Heart right ventricle (tissue), 16 donors: ENCODE data around the gene IKBIP. TPM values are rescaled to one million over a fixed set of nuclear protein-coding genes. Genes with fewer than 3 reads are reported as not detected.

Experiments
- ATAC-seq, 8 donors: fragments of 200-7000 bp; cut with Tn5 transposase; one replicate each; pipeline ENCODE4 v1.9.1; 2020; ENCODE audit warnings: mild to moderate bottlenecking in 8 of 8, moderate library complexity in 8 of 8, moderate number of reproducible peaks in 1 of 8
- DNase-seq, 2 donors: peaks; one replicate each; pipeline ENCODE4 v3.0.0-alpha.2; 2020
- H3K27ac ChIP-seq, 10 donors: fragments of 200-600 bp; sonication (generic) in 2 of 10; one replicate each; pipeline versions ENCODE4 v1.5.0 to v1.8.0; 2020 to 2022; ENCODE audit warnings: mild to moderate bottlenecking in 3 of 10
- H3K27me3 ChIP-seq, 7 donors: fragments of 200-600 bp; one replicate each; pipeline ENCODE4 v1.8.0; 2021 to 2022; ENCODE audit warnings: mild to moderate bottlenecking in 2 of 7
- H3K36me3 ChIP-seq, 9 donors: fragments of 200-600 bp; sonication (generic) in 1 of 9; one replicate each; pipeline versions ENCODE4 v1.5.0 to v1.8.0; 2020 to 2022; ENCODE audit warnings: mild to moderate bottlenecking in 2 of 9
- H3K4me1 ChIP-seq, 9 donors: fragments of 200-600 bp; sonication (generic) in 1 of 9; one replicate each; pipeline versions ENCODE4 v1.5.0 to v1.8.0; 2020 to 2022; ENCODE audit warnings: mild to moderate bottlenecking in 4 of 9
- H3K4me3 ChIP-seq, 10 donors: fragments of 200-600 bp; sonication (generic) in 2 of 10; one replicate each; pipeline versions ENCODE4 v1.5.0 to v1.8.0; 2020 to 2022; ENCODE audit warnings: mild to moderate bottlenecking in 7 of 10, moderate library complexity in 2 of 10
- H3K9me3 ChIP-seq, 11 donors: fragments of 200-600 bp in 10 of 11; sonication (generic) in 2 of 11; one replicate each; pipeline versions ENCODE4 v1.5.0 to v1.8.0; 2013 to 2022; ENCODE audit warnings: mild to moderate bottlenecking in 2 of 11, control low read depth in 1 of 11, moderate library complexity in 1 of 11
- WGBS, 2 donors: extraction: QIAGEN DNeasy Blood & Tissue Kit; methylation state at CpG; one replicate each; pipeline ENCODE4 v1.1.7; 2013; ENCODE audit warnings: inconsistent platforms in 1 of 2; 5-methylcytosine and 5-hydroxymethylcytosine counted together
- intact Hi-C, 10 donors: fragments of 100-400 bp; cut with DNase I; formaldehyde crosslinking; loops; one replicate each; pipeline versions ENCODE4 v1.11.1 to v1.14.2; 2022
- polyA plus RNA-seq, 2 donors: library from polyadenylated mRNA; stranded (reverse); fragments of 200-250 nt; gene quantifications; one replicate each; pipeline ENCODE4 v1.2.3, GENCODE V29; 2013
- total RNA-seq, 10 donors: library from RNA; stranded (reverse); fragmentation: NEBNext Ultra II Directional in 3 of 10; extraction: Animal tissue kit (Norgen Biotek cat#: 25700) in 3 of 10; gene quantifications; one replicate each; pipeline versions ENCODE4 v1.2.1 to v1.2.4, GENCODE V29; 2021 to 2023
- TF ChIP-seq, protein P1 (sequence below), 9 donors: fragments of 200-600 bp; sonication (generic) in 2 of 9; IDR thresholded peaks; one replicate each; pipeline versions ENCODE4 v1.5.0 to v1.8.0; 2021 to 2022; ENCODE audit warnings: antibody characterized with exemption in 9 of 9, mild to moderate bottlenecking in 5 of 9, moderate library complexity in 1 of 9
- donor health status: Arrhythmogenic right ventricular cardiomyopathy.
- donor health status: ischemic (EF 13 %, LVEDD 7.1; RV severe dilation, severe dysfunction).
- donor health status: healthy with polysubstance abuse.
- donor health status: DM: no; HTN: yes; CAD: no.
- donor health status: DM: no; HTN: no; CAD: no.
- donor health status: ischemic (EF 25% LVEDD 6.9; RV normal size, moderate dysfunction).
- donor health status: ischemic (EF 25% LVEDD 5.7; RV mildly dilated, moderate dysfunction).
- donor health status: healthy.
- donor health status: DM: yes; HTN: yes; CAD: no.
- donor health status: Ischemic cardiomyopathy.
- donor health status: ischemic (EF 35%, LVEDD 5.7; RV mildly dilated, moderate dysfunction).
- donor health status: nonischemic (EF 11% LVEDD 7.7; RV severe dilation, severe dysfunction).
- donor health status: DM: yes; HTN: yes; CAD: no.
- donor health status: PGD.
- donor health status: ischemic (EF 29% LVEDD 5.4; RV normal size, mild dysfunction).
- donor health status: nonischemic (EF 23%, LVEDD 6.1; RV moderate dilation, normal function).

IKBIP gene
- total and polyA plus RNA-seq, 12 donors, result 2.4 to 13.4 (median 4.8) TPM

DNA sequence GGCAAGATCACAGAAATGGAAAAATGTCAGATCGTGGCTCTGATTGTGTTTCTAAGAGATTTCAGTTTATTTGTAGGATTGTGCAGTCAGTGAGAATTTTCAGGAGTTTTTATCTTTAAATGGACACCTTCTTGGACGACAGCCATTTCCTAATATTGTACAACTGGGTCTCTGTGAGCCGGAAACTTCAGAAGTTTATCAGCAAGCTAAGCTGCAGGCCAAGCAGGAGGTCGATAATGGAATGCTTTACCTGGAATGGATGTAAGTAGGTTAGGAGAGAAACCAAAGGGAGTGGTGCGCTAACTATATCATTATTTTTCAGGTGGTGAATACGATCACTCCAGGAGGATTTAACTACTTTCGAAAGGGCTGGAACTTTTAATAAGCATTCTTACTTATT is 26.9 kb upstream of the IKBIP start:
- no peaks in the 10 kb centered on the region for H3K27me3 ChIP-seq
- TF ChIP-seq, protein P1, sequence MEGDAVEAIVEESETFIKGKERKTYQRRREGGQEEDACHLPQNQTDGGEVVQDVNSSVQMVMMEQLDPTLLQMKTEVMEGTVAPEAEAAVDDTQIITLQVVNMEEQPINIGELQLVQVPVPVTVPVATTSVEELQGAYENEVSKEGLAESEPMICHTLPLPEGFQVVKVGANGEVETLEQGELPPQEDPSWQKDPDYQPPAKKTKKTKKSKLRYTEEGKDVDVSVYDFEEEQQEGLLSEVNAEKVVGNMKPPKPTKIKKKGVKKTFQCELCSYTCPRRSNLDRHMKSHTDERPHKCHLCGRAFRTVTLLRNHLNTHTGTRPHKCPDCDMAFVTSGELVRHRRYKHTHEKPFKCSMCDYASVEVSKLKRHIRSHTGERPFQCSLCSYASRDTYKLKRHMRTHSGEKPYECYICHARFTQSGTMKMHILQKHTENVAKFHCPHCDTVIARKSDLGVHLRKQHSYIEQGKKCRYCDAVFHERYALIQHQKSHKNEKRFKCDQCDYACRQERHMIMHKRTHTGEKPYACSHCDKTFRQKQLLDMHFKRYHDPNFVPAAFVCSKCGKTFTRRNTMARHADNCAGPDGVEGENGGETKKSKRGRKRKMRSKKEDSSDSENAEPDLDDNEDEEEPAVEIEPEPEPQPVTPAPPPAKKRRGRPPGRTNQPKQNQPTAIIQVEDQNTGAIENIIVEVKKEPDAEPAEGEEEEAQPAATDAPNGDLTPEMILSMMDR (IDR thresholded peaks at IDR 0.05), result no peak
- H3K9me3 ChIP-seq, result no peaks in the 10 kb centered on the region
- peaks cover 0 to 8% (median 0%) of the 10 kb centered on the region in 9 donors for H3K4me1 ChIP-seq
- WGBS, 2 donors, result 52 to 57% methylated on average over 7 of the region's 7 CpGs
- no peak overlapping the region for H3K27ac ChIP-seq
- peaks cover 0 to 97% (median 18%) of the 10 kb centered on the region in 9 donors for H3K36me3 ChIP-seq
- DNase-seq (no peak), ATAC-seq (no peak)
- H3K4me3 ChIP-seq, result no peak overlapping the region
- intact Hi-C loops, result no loop called here

DNA sequence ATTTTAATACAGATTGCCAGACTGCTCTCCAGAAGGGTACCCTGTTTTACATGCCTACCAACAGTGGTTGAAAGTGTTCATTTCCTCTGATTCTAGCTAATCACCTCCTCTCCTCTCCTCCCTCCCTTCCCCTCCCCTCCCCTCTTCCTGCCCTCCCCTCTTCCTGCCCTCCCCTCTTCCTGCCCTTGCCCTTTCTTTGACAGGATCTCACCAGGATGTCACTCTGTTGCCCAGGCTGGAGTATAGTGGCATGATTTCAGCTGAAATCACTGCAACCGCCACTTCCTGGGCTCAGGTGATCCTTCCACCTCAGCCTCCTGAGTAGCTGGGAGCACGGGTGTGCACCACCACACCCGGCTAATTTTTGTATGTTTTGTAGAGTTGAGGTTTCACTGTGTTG is 25.2 kb upstream of the IKBIP start:
- Histone ChIP-seq H3K27ac (no peak overlapping the region), H3K4me3 (no peak overlapping the region), H3K9me3 (no peaks in the 10 kb centered on the region), H3K27me3 (no peaks in the 10 kb centered on the region), H3K36me3 (peaks cover 0 to 97% (median 25%) of the 10 kb centered on the region in 9 donors), H3K4me1 (peaks cover 0 to 8% (median 0%) of the 10 kb centered on the region in 9 donors)
- DNase-seq, result no peak
- 93 to 100% methylated on average over 3 of the region's 3 CpGs for WGBS, 2 donors
- TF ChIP-seq, protein P1 (IDR thresholded peaks at IDR 0.05), result no peak
- ATAC-seq, result no peak
- intact Hi-C loops, result no loop called here

DNA sequence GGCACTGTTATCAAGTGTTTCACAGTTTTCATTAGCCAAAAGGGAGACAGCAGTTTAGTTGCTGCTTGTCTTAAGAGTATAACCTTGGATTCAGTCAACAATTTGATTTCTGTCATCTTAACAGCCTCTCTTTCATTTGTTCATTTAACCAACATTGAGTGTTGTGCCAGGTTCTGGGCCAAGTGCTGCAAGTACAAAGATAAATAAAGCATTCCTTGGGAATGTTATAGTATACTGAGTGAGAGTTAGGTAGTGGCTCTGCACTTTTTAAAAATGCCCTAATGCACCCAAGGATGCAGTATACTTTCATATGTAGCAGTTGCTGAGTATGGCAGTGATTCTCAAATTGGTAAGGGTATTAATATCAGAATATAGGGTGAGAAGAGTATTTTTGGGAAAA is 15.9 kb upstream of the IKBIP start:
- ATAC-seq (no peak), DNase-seq (no peak)
- H3K36me3 ChIP-seq, result peaks cover 0 to 100% (median 19%) of the 10 kb centered on the region in 9 donors
- TF ChIP-seq, protein P1 (IDR thresholded peaks at IDR 0.05), result no peak
- H3K27me3 ChIP-seq, result no peaks in the 10 kb centered on the region
- H3K9me3 ChIP-seq, result no peaks in the 10 kb centered on the region
- H3K4me1 ChIP-seq, result no peaks in the 10 kb centered on the region
- H3K27ac ChIP-seq, result no peak overlapping the region
- intact Hi-C loops, result no loop called here
- H3K4me3 ChIP-seq, result no peak overlapping the region

DNA sequence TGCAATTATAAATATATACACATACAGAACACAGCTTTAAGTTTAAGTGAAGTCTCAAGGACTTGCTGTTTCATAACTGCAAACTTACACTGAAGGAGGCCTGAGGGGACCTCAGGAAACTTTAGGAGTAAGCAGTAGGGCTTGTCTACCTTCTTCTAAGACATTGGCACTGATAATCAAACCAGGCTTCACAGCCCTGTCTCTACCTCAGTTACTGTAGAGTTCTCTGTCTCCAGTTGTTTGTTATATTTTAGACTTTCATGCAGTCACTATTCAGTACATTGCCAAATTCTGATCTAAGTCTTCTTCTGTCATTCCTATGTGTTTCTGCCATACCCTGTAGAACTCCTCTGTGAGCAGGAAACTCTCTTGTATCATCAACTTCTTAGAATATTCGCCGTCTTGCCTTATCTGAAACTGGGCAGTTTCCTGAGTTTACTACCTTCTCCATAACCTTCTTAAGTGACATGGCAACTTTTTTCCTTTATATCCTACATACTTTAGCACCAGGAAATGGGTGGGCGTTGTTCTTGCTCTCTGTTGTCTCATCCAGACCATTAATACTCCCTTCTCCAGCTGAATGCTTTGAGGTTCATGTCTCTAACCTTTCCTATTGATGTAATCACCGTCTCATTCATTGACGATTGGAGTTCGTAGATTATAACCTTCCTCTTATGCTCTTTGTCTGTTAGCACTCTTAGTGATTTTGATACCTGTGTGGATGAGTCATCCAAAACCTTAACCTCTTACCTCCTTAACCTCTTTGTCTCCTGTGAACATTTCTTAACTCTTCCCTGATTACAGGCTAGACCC is 11.9 kb upstream of the IKBIP start:
- intact Hi-C loops, result loop anchor here in 3 of 10 donors (2.0 to 10.0 kb wide), 3 partner anchors 92 to 232 kb away; no protein-coding TSS in a partner anchor
- H3K36me3 ChIP-seq, result peaks cover 0 to 86% (median 10%) of the 10 kb centered on the region in 9 donors
- 68 to 71% methylated on average over 6 of the region's 6 CpGs for WGBS, 2 donors

More for the DNA sequence above, 11.9 kb upstream of the IKBIP start:
- H3K27ac ChIP-seq, result no peak overlapping the region
- H3K9me3 ChIP-seq, result no peaks in the 10 kb centered on the region
- TF ChIP-seq, protein P1 (IDR thresholded peaks at IDR 0.05), result no peak
- H3K27me3 ChIP-seq, result no peaks in the 10 kb centered on the region
- DNase-seq, result no peak
- no peaks in the 10 kb centered on the region for H3K4me1 ChIP-seq
- H3K4me3 ChIP-seq, result no peak overlapping the region
- no peak for ATAC-seq
